Stimulated activated CD8-positive, alpha-beta memory T cell treated with anti-CD3 and anti-CD28 coated beads, Interleukin-2, amount 100 ng/mL, for 1 hour (primary cell): Measurements from ENCODE around the gene RASA4.
"Not testable (repeated sequence)": the region's sequence is repeated elsewhere in the genome, so short reads cannot be mapped to it uniquely, and the experiment has no call there.

Experiments used
- DNase-seq, 2 donors: peaks; one replicate each; pipeline ENCODE4 v3.0.0-alpha.2; 2020; ENCODE audit warnings: low read depth in 2 of 2

Gene RASA4

DNA sequence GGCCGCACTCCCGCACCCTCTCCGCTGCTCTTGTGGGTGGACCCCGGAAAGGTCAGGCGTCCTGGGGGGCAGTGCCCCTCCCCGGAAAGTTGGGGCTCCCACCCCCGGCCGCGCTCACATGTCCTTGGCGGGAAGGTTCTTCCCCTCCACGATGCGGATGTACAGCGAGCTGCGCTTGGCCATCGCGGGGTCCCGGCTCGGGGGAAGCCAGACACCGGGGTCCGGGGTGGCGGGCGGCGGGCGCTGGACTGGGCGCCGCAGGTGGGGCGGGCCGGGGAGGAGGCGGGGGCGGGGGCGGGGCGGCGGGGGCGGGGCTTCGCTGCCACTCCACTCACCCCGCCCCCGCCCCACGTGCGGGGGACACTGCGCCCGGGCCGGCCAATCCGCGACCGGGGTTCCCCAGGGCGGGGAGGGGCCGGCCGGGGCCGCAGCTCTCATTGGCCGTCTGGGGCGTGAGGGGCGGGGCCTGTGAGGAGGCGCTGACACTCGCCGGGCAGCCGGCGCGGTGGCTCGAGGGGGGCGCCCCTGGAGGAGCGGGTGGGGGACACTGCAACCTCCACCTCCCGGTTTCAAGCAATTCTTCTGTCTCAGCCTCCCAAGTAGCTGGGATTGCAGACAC lies at the start of gene RASA4:
Gene RASA4 (minus strand): TSS at position 250 of the 619 bp plus-strand sequence. CDS start 67 bp downstream, at position 183.
- DNase-seq, result not testable (repeated sequence)

DNA sequence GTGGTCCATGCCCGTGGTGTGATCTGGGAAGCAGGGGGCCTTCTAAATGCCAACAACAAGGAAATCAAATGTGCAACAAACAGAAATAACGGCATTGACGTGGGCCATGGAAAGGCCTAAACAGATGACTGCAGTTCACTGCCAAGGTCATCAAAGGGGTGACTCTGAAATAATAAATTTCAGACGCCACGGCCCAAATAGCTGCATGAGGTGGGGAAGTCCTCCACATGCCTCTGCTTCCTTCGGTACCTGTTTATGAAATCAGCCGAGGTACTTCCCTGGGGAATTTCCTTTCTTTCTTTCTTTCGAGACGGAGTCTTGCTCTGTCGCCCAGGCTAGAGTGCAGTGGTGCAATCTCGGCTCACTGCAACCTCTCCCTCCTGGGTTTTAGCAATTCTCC lies 48.2 kb upstream of the RASA4 start:
- not testable (repeated sequence) for DNase-seq

DNA sequence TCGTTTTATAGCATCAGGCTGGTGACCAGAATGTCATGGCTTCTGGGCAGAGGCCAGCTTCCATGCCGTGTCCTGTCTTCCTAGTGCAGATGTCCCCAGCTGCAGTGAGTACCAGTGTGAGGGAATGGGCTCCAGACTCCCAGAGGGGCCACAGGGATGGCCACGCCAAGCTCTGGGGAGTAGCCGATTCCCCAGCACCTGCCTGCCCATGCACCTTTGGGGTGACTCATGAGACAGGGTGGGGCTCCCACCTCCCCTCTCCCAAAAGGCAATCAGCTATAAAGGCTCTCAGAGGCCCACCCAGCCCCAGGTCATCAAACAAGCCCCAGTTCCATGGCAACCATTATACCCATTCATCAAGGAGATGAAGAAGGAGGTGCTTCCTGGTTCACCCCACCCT lies 33.4 kb upstream of the RASA4 start, which contains the start of gene SPDYE2B:
Gene SPDYE2B (plus strand): TSS at position 396 of the 400 bp plus-strand sequence. CDS start 2,030 bp downstream, outside the sequence.
- not testable (repeated sequence) for DNase-seq

DNA sequence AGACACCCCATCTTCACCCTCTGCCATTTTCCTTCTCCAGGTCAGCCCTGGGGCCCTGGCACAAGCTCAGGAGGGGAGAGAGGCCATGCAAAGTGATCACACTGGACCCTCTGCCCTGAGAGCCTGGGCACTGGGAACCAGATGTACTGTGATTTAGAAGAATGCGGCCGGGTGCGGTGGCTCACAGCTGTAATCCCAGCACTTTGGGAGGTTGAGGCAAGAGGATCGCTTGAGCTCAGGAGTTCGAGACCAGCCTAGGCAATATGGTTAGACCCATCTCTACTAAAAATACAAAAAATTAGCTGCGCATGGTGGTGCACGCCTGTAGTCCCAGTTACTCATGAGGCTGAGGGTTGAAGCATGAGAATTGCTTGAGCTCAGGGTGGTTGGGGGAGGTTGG lies 31.3 kb upstream of the RASA4 start:
- DNase-seq, result not testable (repeated sequence)

GRCh38 chr7:102643404-102643803 lies 26.8 kb upstream of the RASA4 start:
- not testable (repeated sequence) for DNase-seq

DNA sequence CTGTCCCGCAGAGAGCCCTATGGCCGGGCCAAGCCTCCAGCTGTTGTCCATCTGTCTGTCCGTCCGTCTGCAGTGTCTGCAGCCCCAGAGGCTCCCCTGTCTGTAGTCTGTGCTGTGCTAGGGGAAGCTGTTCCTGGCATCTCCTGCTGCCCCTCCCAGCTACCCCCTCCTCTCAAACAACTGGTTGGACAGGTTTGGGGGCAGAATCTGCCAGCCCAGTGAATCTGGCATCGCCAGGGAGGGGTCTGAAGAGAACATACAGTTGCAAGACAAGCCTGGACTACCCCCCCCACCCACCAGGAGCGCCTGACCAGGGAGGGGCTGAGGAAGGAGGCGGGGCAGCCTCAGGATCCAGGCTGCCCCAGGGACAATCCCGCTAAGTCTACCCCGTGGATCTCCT lies 26.1 kb upstream of the RASA4 start, which contains the start of gene UPK3BL1:
Gene UPK3BL1 (minus strand): TSS at position 101 of the 400 bp plus-strand sequence. CDS start 50 bp downstream, at position 51.
- not testable (repeated sequence) for DNase-seq

- DNase-seq, result not testable (repeated sequence)
Measured at GRCh38 chr7:102638848-102639247, 22.3 kb upstream of the RASA4 start.

DNA sequence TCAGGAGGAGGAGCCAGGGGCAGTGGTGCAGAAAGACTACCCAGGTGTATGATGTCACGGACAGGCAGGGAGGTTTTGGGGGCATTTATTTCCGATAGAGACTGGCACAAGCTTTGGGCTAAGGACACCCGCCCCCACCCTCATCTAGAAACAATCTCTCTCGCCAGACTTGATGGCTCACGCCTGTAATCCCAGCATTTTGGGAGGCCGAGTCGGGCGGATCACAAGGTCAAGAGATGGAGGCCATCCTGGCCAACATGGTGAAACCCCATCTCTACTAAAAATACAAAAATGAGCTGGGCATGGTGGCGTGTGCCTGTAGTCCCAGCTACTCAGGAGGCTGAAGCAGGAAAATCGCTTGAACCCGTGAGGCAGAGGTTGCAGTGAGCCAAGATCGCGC lies 20.4 kb upstream of the RASA4 start:
- DNase-seq, result not testable (repeated sequence)

DNA sequence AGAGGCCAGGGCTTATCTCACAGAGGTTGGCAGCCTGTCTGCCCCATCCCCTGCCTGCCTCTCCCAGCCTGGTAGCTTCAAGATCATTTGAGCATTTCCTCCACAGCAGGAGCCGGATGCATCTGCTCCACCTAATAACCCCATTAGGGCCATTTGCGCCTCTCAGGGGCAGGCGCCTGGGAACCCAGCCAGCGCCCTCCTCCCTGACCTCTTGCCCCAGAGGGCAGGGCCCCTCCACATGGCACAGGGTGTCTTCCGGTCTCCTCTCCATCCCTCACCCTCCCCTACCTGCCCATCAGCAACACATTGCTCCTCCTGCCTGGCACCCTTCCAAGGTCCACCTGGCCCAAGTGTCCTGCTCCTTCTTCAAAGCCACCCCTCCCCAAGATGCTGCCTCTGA lies 18.8 kb upstream of the RASA4 start:
- not testable (repeated sequence) for DNase-seq

DNA sequence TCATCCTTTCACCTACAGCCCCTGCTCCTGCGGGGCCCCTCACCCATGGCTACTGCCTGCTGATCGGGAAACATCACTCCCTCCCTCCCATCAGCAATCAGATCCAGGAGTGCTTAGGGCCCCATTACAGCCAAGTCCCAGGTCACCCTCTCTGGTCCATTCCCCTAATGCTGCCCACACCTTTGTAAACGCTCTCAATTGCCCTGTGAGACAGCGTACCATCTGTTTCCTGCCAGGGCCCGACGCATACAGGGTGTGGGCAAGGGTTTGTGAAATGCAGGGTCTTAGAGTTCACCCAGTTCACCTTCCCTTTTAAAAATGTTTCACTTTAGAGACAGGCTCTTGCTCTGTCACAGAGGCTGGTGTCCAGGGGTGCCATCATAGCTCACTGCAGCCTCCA lies 17.7 kb upstream of the RASA4 start:
- not testable (repeated sequence) for DNase-seq

DNA sequence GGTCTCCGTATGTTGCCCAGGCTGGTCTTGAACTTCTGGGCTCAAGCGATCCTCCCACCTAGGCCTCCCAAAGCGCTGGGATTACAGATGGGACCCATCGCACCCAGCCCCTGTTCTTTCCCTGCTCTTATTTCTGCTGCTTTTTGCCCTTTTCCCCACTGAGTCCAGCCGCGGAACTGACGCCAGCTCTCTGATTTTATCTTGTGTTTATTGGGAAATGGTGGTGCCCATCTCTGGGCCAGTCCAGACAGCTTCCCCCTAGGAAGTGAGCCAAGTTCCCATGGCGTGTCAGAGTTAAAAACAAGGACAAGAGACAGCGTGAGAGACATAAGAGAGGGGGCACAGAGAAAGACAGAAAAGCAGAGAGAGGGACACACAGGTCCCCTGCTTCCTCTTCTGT lies 14.1 kb upstream of the RASA4 start:
- DNase-seq, result not testable (repeated sequence)

- not testable (repeated sequence) for DNase-seq
Measured at GRCh38 chr7:102627271-102627904, 10.8 kb upstream of the RASA4 start.

GRCh38 chr7:102618122-102618521 lies 1.6 kb upstream of the RASA4 start:
- not testable (repeated sequence) for DNase-seq

DNA sequence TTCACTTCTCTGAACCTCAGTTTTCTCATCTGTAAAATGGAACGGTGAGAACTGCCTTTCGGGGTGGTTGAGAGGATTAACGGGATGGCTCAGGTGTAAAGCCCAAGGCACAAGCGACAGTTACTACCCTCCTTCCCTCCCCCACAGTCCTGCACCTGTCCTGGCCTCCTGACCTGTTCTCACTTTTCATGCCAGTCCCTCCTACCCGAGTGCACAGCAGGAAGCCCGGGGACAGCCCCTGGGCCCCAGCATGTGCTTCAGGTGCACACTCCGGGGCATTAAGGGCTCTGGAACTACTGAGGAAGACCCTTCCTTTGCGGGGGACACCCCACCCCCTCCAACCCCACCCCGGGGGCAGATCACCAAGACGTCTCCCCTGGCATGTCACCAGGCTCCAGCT lies 626 bp downstream of the RASA4 start:
- DNase-seq, result not testable (repeated sequence)

- DNase-seq, result not testable (repeated sequence)
Measured at GRCh38 chr7:102614873-102615272, 1.7 kb downstream of the RASA4 start.

DNA sequence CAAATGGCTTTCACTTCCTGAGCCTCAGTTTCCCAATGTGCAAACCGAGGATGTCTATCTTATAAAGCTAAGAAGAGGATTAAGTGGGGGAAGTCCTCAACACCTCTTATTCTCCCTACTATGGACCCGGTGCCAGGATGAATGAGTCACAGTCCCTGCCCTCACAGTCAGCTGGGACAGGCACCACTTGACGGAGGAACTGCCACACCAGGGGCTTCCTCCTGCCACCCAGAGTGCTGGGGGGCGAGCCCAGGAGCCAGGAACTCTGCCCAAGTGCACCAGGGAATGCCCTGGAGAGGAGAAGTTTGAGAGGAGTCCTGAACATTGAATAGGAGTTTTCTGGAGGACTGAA lies 2.2 kb downstream of the RASA4 start:
- not testable (repeated sequence) for DNase-seq

- not testable (repeated sequence) for DNase-seq
Measured at GRCh38 chr7:102613575-102614345, 2.8 kb downstream of the RASA4 start.

DNA sequence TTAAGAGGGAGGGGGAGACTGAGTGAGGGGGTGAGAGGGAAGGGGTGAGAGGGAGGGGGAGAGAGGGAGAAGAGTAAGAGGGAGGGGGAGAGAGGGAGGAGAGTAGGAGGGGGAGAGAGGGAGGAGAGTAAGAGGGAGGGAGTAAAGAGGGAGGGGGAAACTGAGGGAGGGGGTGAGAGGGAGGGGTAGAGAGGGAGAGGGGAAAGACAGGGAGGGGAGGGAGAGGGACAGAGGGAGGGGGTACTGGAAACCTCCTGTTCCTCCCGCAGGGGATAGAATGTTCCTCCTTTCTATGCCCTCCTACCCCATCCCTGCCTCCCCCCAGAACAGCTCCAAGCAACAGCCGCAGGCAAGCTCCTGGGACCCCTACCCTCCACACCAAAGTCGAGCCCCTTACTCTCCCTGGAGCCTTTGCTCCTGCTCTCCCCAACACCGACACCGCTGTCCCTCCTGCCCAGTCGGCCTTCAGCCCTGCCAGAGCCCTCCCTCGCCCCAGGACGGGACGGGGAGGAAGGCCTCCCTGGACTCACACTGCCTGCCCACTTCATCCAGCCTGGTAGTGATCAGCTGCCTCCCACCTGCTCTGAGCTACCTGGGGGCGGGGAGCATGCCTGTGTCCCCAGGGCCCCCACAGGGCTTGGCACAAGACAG lies 4.8 kb downstream of the RASA4 start:
- DNase-seq, result not testable (repeated sequence)

DNA sequence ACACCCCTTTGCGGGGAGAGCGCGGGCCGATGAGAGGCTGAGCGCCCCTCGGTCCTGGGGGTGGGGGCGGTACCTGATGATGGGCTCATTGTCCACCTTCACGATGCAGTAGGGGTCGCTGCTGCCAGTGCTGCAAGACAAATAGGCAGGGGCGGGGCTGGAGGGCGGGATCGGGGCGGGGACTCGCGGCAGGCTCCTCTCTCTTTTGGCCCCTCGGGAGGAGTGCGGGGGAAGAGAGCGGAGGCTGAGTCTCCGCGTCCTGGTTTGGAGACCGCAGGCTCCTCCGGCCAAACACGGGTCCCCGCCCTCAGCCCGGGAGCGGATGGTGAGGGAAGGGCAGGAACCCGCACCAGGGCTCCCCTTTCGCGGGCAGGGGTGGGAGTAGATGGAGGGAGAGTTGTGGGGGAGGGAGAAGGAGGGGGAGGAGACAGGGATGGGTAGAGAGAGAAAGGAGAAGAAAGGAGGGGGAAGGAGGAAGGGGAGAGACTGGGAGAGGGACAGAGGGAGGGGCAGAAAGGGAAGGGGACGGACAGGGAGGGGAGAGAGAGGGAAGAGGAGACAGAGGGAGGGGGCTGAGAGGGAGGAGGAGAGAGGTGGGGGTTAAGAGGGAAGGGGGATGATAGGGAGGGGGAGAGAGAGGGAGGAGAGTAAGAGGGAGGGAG lies 5.4 kb downstream of the RASA4 start:
- not testable (repeated sequence) for DNase-seq

DNA sequence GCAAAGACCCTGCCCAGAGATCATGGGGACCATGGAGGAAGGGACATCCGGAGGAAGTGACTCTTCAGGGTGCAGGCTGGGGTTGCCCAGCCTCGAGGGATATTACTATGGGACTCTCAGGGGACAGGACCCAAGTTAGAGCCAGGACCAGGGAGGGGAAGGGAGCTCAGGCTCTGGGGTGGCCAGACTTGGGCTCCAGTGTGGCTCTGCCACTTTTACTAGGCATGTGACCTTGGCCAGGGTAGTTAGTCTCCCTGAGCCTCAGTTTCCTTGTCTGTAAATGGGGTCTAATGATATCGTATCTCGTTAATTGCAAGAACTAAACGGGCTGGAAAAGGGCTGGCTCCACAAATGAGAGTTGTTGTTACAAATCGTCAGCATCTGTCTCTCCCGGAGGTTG lies 6.1 kb downstream of the RASA4 start:
- DNase-seq, result not testable (repeated sequence)

- not testable (repeated sequence) for DNase-seq
Measured at GRCh38 chr7:102609734-102610133, 6.8 kb downstream of the RASA4 start.
